Stimulated activated CD8-positive, alpha-beta memory T cell treated with anti-CD3 and anti-CD28 coated beads, Interleukin-7, amount 100 ng/mL, for 4 hours (primary cell): ENCODE data around the gene RAN.
"Not testable (repeated sequence)": the region's sequence is repeated elsewhere in the genome, so short reads cannot be mapped to it uniquely, and the experiment has no call there.

ENCODE experiments used
- DNase-seq, 2 donors: peaks; one replicate each; pipeline ENCODE4 v3.0.0-alpha.2; 2020; ENCODE audit warnings: low read depth in 2 of 2

Gene RAN

GRCh38 chr12:130878193-130879185 lies 6.6 kb downstream of the RAN start:
- DNase-seq = no peak

DNA sequence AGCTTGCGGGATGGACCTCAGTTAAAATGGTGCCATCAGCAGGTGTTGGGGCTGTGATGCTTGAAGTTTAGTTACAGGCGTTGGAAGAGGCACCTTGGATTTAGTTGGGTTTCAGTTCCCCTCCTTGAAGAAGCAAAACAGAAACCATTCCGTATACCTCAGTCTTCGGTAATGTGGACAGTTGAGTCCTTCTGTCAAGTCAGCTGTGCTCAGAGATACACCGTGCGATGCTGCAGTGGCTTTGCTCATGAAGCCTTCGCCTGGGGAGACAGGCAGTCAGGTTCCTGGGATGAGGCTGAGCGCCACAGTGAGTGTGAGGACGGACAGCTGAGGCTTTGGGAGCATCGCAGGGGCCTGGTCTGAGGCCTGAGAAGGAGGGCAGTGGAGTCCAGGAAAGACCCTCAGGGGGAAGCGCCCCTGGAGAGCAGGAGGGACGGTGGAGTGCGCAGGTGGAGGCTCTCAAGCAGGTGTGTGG lies 7.4 kb downstream of the RAN start:
- no peak for DNase-seq

- no peak for DNase-seq
Observed at GRCh38 chr12:130879781-130880389, 8.0 kb downstream of the RAN start.

DNA sequence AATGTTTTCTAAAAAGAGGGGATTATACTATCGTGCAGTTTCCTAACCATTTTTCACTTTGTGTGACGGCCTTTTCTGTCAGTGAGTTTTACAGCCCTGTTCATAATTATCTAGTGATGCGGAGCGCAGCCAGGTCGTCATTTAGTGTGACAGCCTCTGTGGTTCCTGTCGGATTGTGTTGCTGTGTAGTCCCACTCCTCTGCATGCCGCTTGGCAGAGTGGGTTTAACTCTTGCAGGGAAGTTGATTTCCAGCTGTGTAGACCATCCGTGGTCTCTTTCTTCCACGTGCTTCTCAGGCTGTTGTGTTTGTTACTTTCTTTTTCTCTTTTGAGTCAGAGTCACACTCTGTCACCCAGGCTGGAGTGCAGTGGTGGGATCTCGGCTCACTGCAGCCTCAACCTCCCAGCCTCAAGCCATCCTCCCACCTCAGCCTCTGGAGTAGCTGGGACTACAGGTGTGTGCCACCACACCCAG lies 8.6 kb downstream of the RAN start:
- DNase-seq = no peak

- DNase-seq = no peak
Observed at GRCh38 chr12:130881046-130881445, 9.2 kb downstream of the RAN start.

DNA sequence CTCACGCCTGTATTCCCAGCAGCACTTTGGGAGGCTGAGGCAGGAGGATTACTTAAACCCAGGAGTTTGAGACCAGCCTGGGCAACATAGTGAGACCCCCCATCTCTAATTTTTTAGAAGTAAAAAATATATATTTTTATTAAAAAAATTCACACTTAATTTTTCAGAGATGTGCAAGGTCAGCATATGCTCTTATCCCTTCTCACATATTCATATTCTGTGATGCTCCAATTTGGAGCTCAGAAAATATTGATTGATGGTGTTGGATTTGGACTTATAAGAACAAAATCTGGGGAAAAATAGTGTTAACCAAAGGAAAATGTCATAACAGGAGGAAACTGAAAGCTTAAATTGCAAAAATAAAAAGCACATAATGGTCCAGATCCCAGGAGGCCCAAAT lies 9.7 kb downstream of the RAN start:
- DNase-seq = no peak

GRCh38 chr12:130887190-130887589 lies 15.3 kb downstream of the RAN start:
- DNase-seq = not testable (repeated sequence)

DNA sequence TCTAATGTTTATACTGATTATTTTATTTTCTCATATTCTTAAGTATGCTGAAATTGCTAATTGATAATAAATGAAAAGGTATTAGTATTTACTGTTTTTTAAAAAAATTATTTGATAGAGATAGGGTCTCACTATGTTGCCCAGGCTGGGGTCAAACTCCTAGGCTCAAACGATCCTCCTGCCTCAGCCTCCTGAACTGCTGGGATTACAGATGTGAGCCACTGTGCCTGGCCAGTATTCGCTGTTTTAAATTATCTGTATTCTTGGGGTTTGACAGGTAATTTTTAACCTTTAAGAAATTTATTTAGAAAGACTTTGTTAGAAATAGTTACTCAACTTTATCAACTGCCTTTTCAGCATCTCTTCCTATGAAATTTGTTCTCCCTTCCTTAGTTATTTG lies 32.2 kb downstream of the RAN start:
- DNase-seq = no peak

- not testable (repeated sequence) for DNase-seq
Observed at GRCh38 chr12:130904936-130905455, 33.1 kb downstream of the RAN start.

- no peak for DNase-seq
Observed at GRCh38 chr12:130909111-130909510, 37.2 kb downstream of the RAN start.

GRCh38 chr12:130911193-130911592 lies 39.3 kb downstream of the RAN start:
- no peak for DNase-seq

- DNase-seq = no peak
Observed at GRCh38 chr12:130911933-130912332, 40.1 kb downstream of the RAN start.

GRCh38 chr12:130916241-130916911 lies 44.5 kb downstream of the RAN start:
- DNase-seq = no peak

DNA sequence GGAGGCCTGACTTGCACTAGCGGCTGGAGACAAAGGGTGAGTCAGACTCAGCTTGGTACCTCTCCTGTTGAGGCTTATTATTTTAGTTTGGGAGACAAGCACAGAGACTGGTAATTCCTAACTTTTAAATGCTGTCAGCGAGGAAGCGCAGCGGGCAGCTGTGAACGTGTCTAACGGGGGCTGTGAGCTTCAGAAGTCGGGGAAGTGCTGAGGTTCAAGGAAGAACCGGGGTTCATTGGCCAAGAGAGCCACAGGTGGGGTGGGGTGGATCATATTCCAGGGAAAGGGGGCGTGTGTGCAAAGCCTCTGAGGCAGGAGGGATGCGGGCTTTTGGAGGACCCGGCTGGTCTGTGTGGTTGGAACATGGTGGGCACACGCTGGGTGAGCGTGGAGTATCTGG lies 45.7 kb downstream of the RAN start:
- no peak for DNase-seq

DNA sequence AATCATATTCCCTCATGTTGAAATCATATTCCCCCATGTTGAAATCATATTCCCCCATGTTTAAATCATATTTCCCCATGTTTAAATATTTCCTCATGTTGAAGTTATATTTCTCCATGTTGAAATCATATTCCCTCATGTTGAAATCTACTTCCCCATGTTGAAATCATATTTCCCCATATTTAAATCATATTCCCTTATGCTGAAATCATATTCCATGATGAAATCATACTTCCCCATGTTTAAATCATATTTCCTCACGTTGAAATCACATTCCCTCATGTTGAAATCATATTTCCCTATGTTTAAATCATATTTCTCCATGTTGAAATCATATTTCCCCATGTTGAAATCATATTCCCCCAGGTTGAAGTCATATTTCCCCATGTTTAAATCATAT lies 47.2 kb downstream of the RAN start:
- DNase-seq = no peak

- DNase-seq = no peak
Observed at GRCh38 chr12:130920119-130920703, 48.3 kb downstream of the RAN start.

- DNase-seq = no peak
Observed at GRCh38 chr12:130920723-130921381, 49.0 kb downstream of the RAN start.

DNA sequence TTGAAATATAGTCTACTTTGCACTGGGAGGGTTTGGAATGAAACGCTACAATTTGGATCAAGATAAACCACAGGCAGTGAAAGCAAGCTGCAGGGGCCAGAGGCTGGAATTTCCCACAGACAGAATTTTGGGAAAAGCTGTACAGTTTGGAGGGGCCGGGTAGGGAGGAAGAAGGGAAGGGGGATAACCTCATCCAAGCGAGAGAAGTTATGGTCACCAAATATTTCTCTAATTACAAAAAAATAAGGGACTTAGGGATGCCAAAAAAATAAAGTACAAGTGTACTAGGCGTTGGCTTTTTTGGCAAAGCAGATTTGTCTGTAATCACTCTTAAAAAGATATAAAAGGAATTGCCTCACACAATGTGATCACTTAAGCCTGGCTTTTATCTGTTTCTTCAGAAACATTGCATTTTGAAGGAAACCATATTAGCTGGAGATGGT lies 50.7 kb downstream of the RAN start:
- no peak for DNase-seq

DNA sequence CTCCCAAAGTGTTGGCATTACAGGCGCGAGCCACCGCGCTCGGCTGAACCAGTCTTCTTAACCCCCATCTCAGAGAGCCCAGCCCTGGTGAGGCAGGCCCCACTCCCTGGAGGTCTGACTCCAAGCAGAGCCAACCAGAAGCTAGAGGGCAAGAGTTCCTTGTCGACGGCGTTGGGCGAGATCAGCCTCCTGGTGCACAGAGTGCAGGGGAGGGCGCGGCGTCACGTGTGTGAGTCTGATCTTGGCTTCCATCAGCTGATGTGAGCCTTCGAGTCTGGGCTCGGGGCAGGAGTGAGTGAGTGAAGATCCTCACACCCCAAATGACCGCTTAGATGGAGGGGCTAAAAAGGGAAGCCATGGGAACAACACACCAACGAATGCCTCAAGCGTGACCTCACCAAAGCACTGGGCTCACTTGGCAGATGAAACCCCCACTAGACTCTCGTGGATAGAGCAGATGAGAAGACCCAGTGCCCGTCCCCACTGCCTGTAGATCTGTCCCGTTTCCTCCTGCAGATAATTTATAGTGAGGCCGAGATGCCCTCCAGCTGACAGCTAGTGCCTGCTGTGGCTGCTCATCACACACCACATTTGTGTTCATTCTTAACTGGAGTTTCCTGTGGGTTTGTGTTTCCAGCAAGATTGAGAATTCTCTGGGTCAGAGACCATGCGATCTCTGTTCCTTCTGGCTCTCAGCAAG lies 53.2 kb downstream of the RAN start:
- no peak for DNase-seq

GRCh38 chr12:130925666-130926015 lies 53.8 kb downstream of the RAN start:
- DNase-seq = no peak
